ENCODE data around the gene ATP1A2. TPM values are rescaled to one million over a fixed set of nuclear protein-coding genes. Genes with fewer than 3 reads are reported as not detected.

ATP1A2 gene
- total RNA-seq, 2 donors from 2014 or later = 146 to 228 TPM

GRCh38 chr1:160131803-160132565 lies 16.4 kb downstream of the ATP1A2 start:
- TF ChIP-seq CTCF (IDR thresholded peaks at IDR 0.05) = no peak
- no peak for DNase-seq (ENCODE audit: low spot score)
- Histone ChIP-seq H3K4me1 (peaks cover 0 to 52% of the 10 kb centered on the region in 2 donors), H3K27ac (peak overlapping the region; percentile 72 to 91), H3K9me3 (no peaks in the 10 kb centered on the region), H3K4me3 (no peak overlapping the region), H3K27me3 (no peaks in the 10 kb centered on the region), H3K36me3 (peaks cover 87% of the 10 kb centered on the region)

GRCh38 chr1:160133990-160134770 lies 18.6 kb downstream of the ATP1A2 start:
- Histone ChIP-seq H3K4me3 (no peak overlapping the region), H3K27me3 (no peaks in the 10 kb centered on the region), H3K36me3 (peaks cover 83% of the 10 kb centered on the region), H3K27ac (peak overlapping the region in 1 of 2 donors; percentile 91), H3K9me3 (no peaks in the 10 kb centered on the region), H3K4me1 (peaks cover 0 to 33% of the 10 kb centered on the region in 2 donors)
- DNase-seq (ENCODE audit: low spot score) = no peak
- no peak for TF ChIP-seq CTCF (IDR thresholded peaks at IDR 0.05)

- Histone ChIP-seq H3K4me1 (peaks cover 0 to 31% of the 10 kb centered on the region in 2 donors), H3K9me3 (no peaks in the 10 kb centered on the region), H3K36me3 (peaks cover 83% of the 10 kb centered on the region), H3K4me3 (no peak overlapping the region), H3K27me3 (no peaks in the 10 kb centered on the region), H3K27ac (peak overlapping the region in 1 of 2 donors; percentile 91)
- no peak for TF ChIP-seq CTCF (IDR thresholded peaks at IDR 0.05)
- no peak for DNase-seq (ENCODE audit: low spot score)
Measured at GRCh38 chr1:160134791-160135572, 19.4 kb downstream of the ATP1A2 start.

- Histone ChIP-seq H3K4me1 (peaks cover 0 to 18% of the 10 kb centered on the region in 2 donors), H3K36me3 (peaks cover 83% of the 10 kb centered on the region), H3K27ac (no peak overlapping the region)
Measured at GRCh38 chr1:160136121-160136925, 20.8 kb downstream of the ATP1A2 start.

More at GRCh38 chr1:160136121-160136925, 20.8 kb downstream of the ATP1A2 start:
- Histone ChIP-seq H3K4me3 (no peak overlapping the region), H3K9me3 (no peaks in the 10 kb centered on the region), H3K27me3 (no peaks in the 10 kb centered on the region)
- DNase-seq (ENCODE audit: low spot score) = no peak
- TF ChIP-seq CTCF (IDR thresholded peaks at IDR 0.05) = no peak
